SH-SY5Y (cell line): ENCODE data around the gene POLD1.

Experiments
- GATA2 ChIP-seq: IDR thresholded peaks from 2 replicates; pipeline ENCODE4 v1.6.1; 2011; ENCODE audit warnings: mild to moderate bottlenecking, low read depth, low read length
- GATA3 ChIP-seq: IDR thresholded peaks from 2 replicates; pipeline ENCODE4 v1.6.1; 2011; ENCODE audit warnings: low read depth, mild to moderate bottlenecking, low read length, moderate library complexity

- TF ChIP-seq GATA2 (no peak), GATA3 (no peak)
These were observed 51.1 kb downstream of the POLD1 start for GRCh38 chr19:50435221-50435620.
